OCI-LY7 (cell line): ENCODE measurements around the gene ZNF341. TPM values are rescaled to one million over a fixed set of nuclear protein-coding genes. Genes with fewer than 3 reads are reported as not detected.

ENCODE experiments used
- BruUV-seq: library from RNA; stranded (reverse); fragments of 400-500 nt; replicated peaks from 2 replicates; lab custom pipeline; 2021; lab: Mats Ljungman, UMichigan
- CTCF ChIA-PET: fragments of 300-600 bp; sonication (Branson Sonifier 250); formaldehyde crosslinking; loops from one replicate; lab custom pipeline; 2022; ENCODE audit warnings: antibody characterized with exemption; ENCODE audit not compliant: unreplicated experiment; lab: Charles Lee
- POLR2A ChIA-PET: fragments of 300-600 bp; sonication (Branson Sonifier 250); formaldehyde crosslinking; loops from one replicate; lab custom pipeline; 2022; ENCODE audit warnings: antibody characterized with exemption; lab: Charles Lee
- DNase-seq: peaks from one replicate; pipeline ENCODE4 v3.0.0-alpha.2; 2015; ENCODE audit warnings: low spot score
- H2AFZ ChIP-seq: fragments of 200-600 bp; sonication (generic), shearing (Covaris generic); 2 replicates; pipeline ENCODE4 v1.6.1; 2014; ENCODE audit warnings: mild to moderate bottlenecking, antibody characterized with exemption, low read length, moderate library complexity
- H3K27ac ChIP-seq: fragments of 200-600 bp; sonication (generic); 2 replicates; pipeline ENCODE4 v1.5.1; 2014; ENCODE audit warnings: mixed run types, low read depth, mild to moderate bottlenecking, moderate library complexity, low read length, inconsistent platforms; ENCODE audit not compliant: poor library complexity, severe bottlenecking
- H3K36me3 ChIP-seq: fragments of 200-600 bp; sonication (generic); 2 replicates; pipeline ENCODE4 v1.6.1; 2014; ENCODE audit warnings: mild to moderate bottlenecking, antibody characterized with exemption, low read length, moderate library complexity, mixed read lengths; ENCODE audit not compliant: insufficient read depth
- H3K4me1 ChIP-seq: fragments of 200-600 bp; sonication (generic); 2 replicates; pipeline ENCODE4 v1.5.1; 2014; ENCODE audit warnings: mild to moderate bottlenecking, low read length; ENCODE audit not compliant: insufficient read depth, poor library complexity, severe bottlenecking
- H3K4me2 ChIP-seq: fragments of 200-600 bp; sonication (generic); 2 replicates; pipeline ENCODE4 v1.6.1; 2014; ENCODE audit warnings: mild to moderate bottlenecking, low read length
- H3K4me3 ChIP-seq: fragments of 200-600 bp; sonication (generic); 2 replicates; pipeline ENCODE4 v1.5.1; 2014; ENCODE audit warnings: mild to moderate bottlenecking, low read depth, low read length; ENCODE audit not compliant: poor library complexity, severe bottlenecking
- H3K79me2 ChIP-seq: fragments of 200-600 bp; sonication (generic); 2 replicates; pipeline ENCODE4 v1.6.1; 2016; ENCODE audit warnings: low read depth, mild to moderate bottlenecking, low read length, moderate library complexity, mixed read lengths; ENCODE audit not compliant: insufficient read depth
- H3K9me2 ChIP-seq: fragments of 200-600 bp; sonication (generic); 2 replicates; pipeline ENCODE4 v1.6.1; 2016; ENCODE audit warnings: mild to moderate bottlenecking, low read length, mixed read lengths; ENCODE audit not compliant: insufficient read depth
- H3K9me3 ChIP-seq: fragments of 200-600 bp; sonication (generic); 2 replicates; pipeline ENCODE4 v1.6.1; 2014; ENCODE audit warnings: mild to moderate bottlenecking, mixed run types, low read length, mixed read lengths
- H4K20me1 ChIP-seq: fragments of 200-600 bp; sonication (generic); 2 replicates; pipeline ENCODE4 v1.6.1; 2014; ENCODE audit warnings: mild to moderate bottlenecking, antibody characterized with exemption, low read length, moderate library complexity, mixed read lengths; ENCODE audit not compliant: insufficient read depth
- CTCF ChIP-seq: fragments of 200-600 bp; sonication (generic); conservative IDR thresholded peaks from 2 replicates; pipeline ENCODE4 v1.5.1; 2014; ENCODE audit warnings: mild to moderate bottlenecking, antibody characterized with exemption, low read length, moderate library complexity, mixed read lengths
- EZH2phosphoT487 ChIP-seq: fragments of 200-600 bp; sonication (generic); IDR thresholded peaks from 2 replicates; pipeline ENCODE4 v1.6.1; 2018; ENCODE audit warnings: low read depth, borderline replicate concordance, mild to moderate bottlenecking, mixed run types, antibody characterized with exemption, low read length, moderate library complexity, mixed read lengths
- intact Hi-C: fragments of 100-400 bp; cut with micrococcal nuclease; formaldehyde crosslinking; loops from one replicate; pipeline ENCODE4 v1.10.0; 2022; ENCODE audit not compliant: unreplicated experiment
- total RNA-seq, 2 experiments: library from RNA; depleted of rRNA in 1 of 2; stranded (reverse); fragments of >200 nt in 1 of 2; shearing (Covaris generic) in 1 of 2; gene quantifications; 2 replicates each; pipeline ENCODE4 v1.2.3, GENCODE V29; 2014 to 2022

The ZNF341 gene
- total RNA-seq, 2 experiments from 2014 or later = 3.2 to 7.7 TPM

GRCh38 chr20:33839591-33839990 lies 107.8 kb downstream of the ZNF341 start:
- Histone ChIP-seq H3K4me3 (no peak overlapping the region), H3K36me3 (peaks cover 16% of the 10 kb centered on the region), H3K4me2 (no peak overlapping the region), H3K9me3 (peaks cover 12% of the 10 kb centered on the region; the same call in 1 of the 2 replicates), H3K27ac (no peak overlapping the region), H3K9me2 (no peaks in the 10 kb centered on the region), H4K20me1 (0 out of 2 replicates have a peak, but pooled peaks cover 7% of the 10 kb centered on the region), H3K79me2 (peaks cover 81% of the 10 kb centered on the region), H2AFZ (no peak overlapping the region), H3K4me1 (peaks cover 44% of the 10 kb centered on the region)
- intact Hi-C loops = no loop called here
- no TSS peak for BruUV-seq
- CTCF ChIA-PET = interaction anchor here (1.5 kb wide), 1 partner anchor 19 kb away, joined by 4 read pairs; no protein-coding TSS in a partner anchor
- DNase-seq = no peak
- POLR2A ChIA-PET = interaction anchor here (0.7 kb wide), 1 partner anchor 256 kb away, joined by 5 read pairs; no protein-coding TSS in a partner anchor
- TF ChIP-seq CTCF (no peak), EZH2phosphoT487 (no peak)

GRCh38 chr20:33840160-33840559 lies 108.4 kb downstream of the ZNF341 start:
- DNase-seq = no peak
- BruUV-seq = no TSS peak
- no peak overlapping the region for H2AFZ ChIP-seq
- intact Hi-C loops = no loop called here
- H3K4me1 ChIP-seq = peaks cover 44% of the 10 kb centered on the region
- H3K4me2 ChIP-seq = no peak overlapping the region
- H3K27ac ChIP-seq = no peak overlapping the region
- H3K4me3 ChIP-seq = no peak overlapping the region
- H3K79me2 ChIP-seq = peaks cover 76% of the 10 kb centered on the region
- peaks cover 8% of the 10 kb centered on the region; the same call in 1 of the 2 replicates for H3K9me3 ChIP-seq
- H3K9me2 ChIP-seq = no peaks in the 10 kb centered on the region
- 0 out of 2 replicates have a peak, but pooled peaks cover 7% of the 10 kb centered on the region for H4K20me1 ChIP-seq
- peaks cover 10% of the 10 kb centered on the region for H3K36me3 ChIP-seq
- ChIA-PET CTCF (interaction anchor here (1.5 kb wide), 1 partner anchor 19 kb away, joined by 4 read pairs; no protein-coding TSS in a partner anchor), POLR2A (interaction anchor here (0.7 to 0.9 kb wide), 2 partner anchors 13 to 255 kb away, joined by 3 to 5 read pairs; no protein-coding TSS in a partner anchor)
- TF ChIP-seq CTCF = no peak
- no peak for TF ChIP-seq EZH2phosphoT487
